ENCODE results near the gene VSX1.

VSX1 gene

GRCh38 chr20:25040438-25040831, 41.5 kb downstream of the VSX1 start:
- H3K4me3 ChIP-seq (replicated peaks in 1 of 2; ENCODE audit: low read depth in 2 of 2, low read length in 2 of 2) = no peak overlapping the region
- peak; percentile 66 to 93 for DNase-seq (ENCODE audit: low read depth in 2 of 2)
- no peak for TF ChIP-seq CTCF (IDR thresholded peaks at IDR 0.05; ENCODE audit: low read depth, low read length)

GRCh38 chr20:25039697-25040437, 42.1 kb downstream of the VSX1 start:
- TF ChIP-seq CTCF (IDR thresholded peaks at IDR 0.05; ENCODE audit: low read depth, low read length) = no peak
- DNase-seq (ENCODE audit: low read depth in 2 of 2) = peak; percentile 76 to 97
- no peak overlapping the region for H3K4me3 ChIP-seq (replicated peaks in 1 of 2; ENCODE audit: low read depth in 2 of 2, low read length in 2 of 2)

GRCh38 chr20:25038591-25039015, 43.3 kb downstream of the VSX1 start:
- TF ChIP-seq CTCF (IDR thresholded peaks at IDR 0.05; ENCODE audit: low read depth, low read length) = no peak
- no peak for DNase-seq (ENCODE audit: low read depth in 2 of 2)
- H3K4me3 ChIP-seq (replicated peaks in 1 of 2; ENCODE audit: low read depth in 2 of 2, low read length in 2 of 2) = no peak overlapping the region

- H3K4me3 ChIP-seq (replicated peaks in 1 of 2; ENCODE audit: low read depth in 2 of 2, low read length in 2 of 2) = no peak overlapping the region
- TF ChIP-seq CTCF (IDR thresholded peaks at IDR 0.05; ENCODE audit: low read depth, low read length) = no peak
- no peak for DNase-seq (ENCODE audit: low read depth in 2 of 2)
Measured at GRCh38 chr20:25038103-25038410, 43.9 kb downstream of the VSX1 start.

GRCh38 chr20:25037288-25038102, 44.4 kb downstream of the VSX1 start:
- no peak overlapping the region for H3K4me3 ChIP-seq (replicated peaks in 1 of 2; ENCODE audit: low read depth in 2 of 2, low read length in 2 of 2)
- no peak for TF ChIP-seq CTCF (IDR thresholded peaks at IDR 0.05; ENCODE audit: low read depth, low read length)
- DNase-seq (ENCODE audit: low read depth in 2 of 2) = no peak

- no peak for DNase-seq (ENCODE audit: low read depth in 2 of 2)
- TF ChIP-seq CTCF (IDR thresholded peaks at IDR 0.05; ENCODE audit: low read depth, low read length) = no peak
Measured at GRCh38 chr20:25036331-25036936, 45.5 kb downstream of the VSX1 start.

More at GRCh38 chr20:25036331-25036936, 45.5 kb downstream of the VSX1 start:
- no peak overlapping the region for H3K4me3 ChIP-seq (replicated peaks in 1 of 2; ENCODE audit: low read depth in 2 of 2, low read length in 2 of 2)

Measured in cardiac fibroblast (primary cell).